HG03558 (cell line): ENCODE measurements around the gene FBXO11.

Experiments used
- ATAC-seq: cut with Tn5 transposase; IDR thresholded peaks from one replicate; pipeline ENCODE4 v1.9.1; 2021; ENCODE audit warnings: moderate number of reproducible peaks; ENCODE audit not compliant: unreplicated experiment; ENCODE audit errors: extremely low read depth

Gene FBXO11

GRCh38 chr2:47799031-47799609 lies 107.2 kb downstream of the FBXO11 start:
- ATAC-seq: no peak

- no peak for ATAC-seq
Measured at GRCh38 chr2:47798631-47799030, 107.7 kb downstream of the FBXO11 start.

GRCh38 chr2:47796090-47796697 lies 110.1 kb downstream of the FBXO11 start:
- ATAC-seq: no peak

GRCh38 chr2:47785986-47786385 lies 120.3 kb downstream of the FBXO11 start:
- ATAC-seq: no peak

- no peak for ATAC-seq
Measured at GRCh38 chr2:47784352-47784851, 121.9 kb downstream of the FBXO11 start.

GRCh38 chr2:47783486-47784351 lies 122.6 kb downstream of the FBXO11 start:
- peak; percentile 11 for ATAC-seq

GRCh38 chr2:47782671-47783485 lies 123.4 kb downstream of the FBXO11 start, which contains the start of gene MSH6:
MSH6 (plus strand) TSS chr2:47783145; CDS start chr2:47783234, 89 bp downstream.
- peak; percentile 68 for ATAC-seq

- no peak for ATAC-seq
Measured at GRCh38 chr2:47782381-47782670, 124.0 kb downstream of the FBXO11 start.

- ATAC-seq: no peak
Measured at GRCh38 chr2:47779426-47779790, 126.9 kb downstream of the FBXO11 start.

- ATAC-seq: no peak
Measured at GRCh38 chr2:47778698-47779425, 127.4 kb downstream of the FBXO11 start.

GRCh38 chr2:47777277-47777937 lies 128.9 kb downstream of the FBXO11 start:
- ATAC-seq: no peak

- ATAC-seq: no peak
Measured at GRCh38 chr2:47774567-47774966, 131.7 kb downstream of the FBXO11 start.

GRCh38 chr2:47772343-47772742 lies 134.0 kb downstream of the FBXO11 start:
- ATAC-seq: no peak

GRCh38 chr2:47771211-47771610 lies 135.1 kb downstream of the FBXO11 start:
- no peak for ATAC-seq

GRCh38 chr2:47769318-47769717 lies 137.0 kb downstream of the FBXO11 start:
- no peak for ATAC-seq

- ATAC-seq: no peak
Measured at GRCh38 chr2:47767880-47768609, 138.3 kb downstream of the FBXO11 start.

- no peak for ATAC-seq
Measured at GRCh38 chr2:47767497-47767844, 138.8 kb downstream of the FBXO11 start.

- ATAC-seq: no peak
Measured at GRCh38 chr2:47751856-47752414, 154.4 kb downstream of the FBXO11 start.
